Measurements from ENCODE around the gene ANAPC13. TPM values are rescaled to one million over a fixed set of nuclear protein-coding genes. Genes with fewer than 3 reads are reported as not detected.

ANAPC13 gene
- total RNA-seq, 1 donor, result 29.6 TPM

DNA sequence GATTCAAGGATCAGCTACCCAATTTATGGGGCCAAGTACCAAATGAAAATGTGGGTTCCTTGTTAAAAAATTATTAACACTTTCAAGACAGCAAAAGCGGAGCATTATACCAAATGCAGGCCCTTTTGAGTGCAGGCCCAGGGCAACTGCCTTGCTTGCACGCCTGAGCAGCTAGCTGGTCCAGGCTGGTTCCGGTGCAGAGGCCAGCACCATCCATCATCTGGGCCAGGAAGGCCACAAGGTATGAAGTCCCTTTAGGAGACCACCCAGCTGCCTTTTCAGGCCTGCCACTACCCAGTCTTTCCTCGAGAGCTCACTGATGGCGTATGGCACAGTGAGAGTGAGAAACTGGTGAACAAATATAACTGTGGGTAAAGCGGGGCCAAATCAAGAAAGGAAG, 13.0 kb downstream of the ANAPC13 start:
- no peak overlapping the region for H3K4me3 ChIP-seq (ENCODE audit: low read length)

DNA sequence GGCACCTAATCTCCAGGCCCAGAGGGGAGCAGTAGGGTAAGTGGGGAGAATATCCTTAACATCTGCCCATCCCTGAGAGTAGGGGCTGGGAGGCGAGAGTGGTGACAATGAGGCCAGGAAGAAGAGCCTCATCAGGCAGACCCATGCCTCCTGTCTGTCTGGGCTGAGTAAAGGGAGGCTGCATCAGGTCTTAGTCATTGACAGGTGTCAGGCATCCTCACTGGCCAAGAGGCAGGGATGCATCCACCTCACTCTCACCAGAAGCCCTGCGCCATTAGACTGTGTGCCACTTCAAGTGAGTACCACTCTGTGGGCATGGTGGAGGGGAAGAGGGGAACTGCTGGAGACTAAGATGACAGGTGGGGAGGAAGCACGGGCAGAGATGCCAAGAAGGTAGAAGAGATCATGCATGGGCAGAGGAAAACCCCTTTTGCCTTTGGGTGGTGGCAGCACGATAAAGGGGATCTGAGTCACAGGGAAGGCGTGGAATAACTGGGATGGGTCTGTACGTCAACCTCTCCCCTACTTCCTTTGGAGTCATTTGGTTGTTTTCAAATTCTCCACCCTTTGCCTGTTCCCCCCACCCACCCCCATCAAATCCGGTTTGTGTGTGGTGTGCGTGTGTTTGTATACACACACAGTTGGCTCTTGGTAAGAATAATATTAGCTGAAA, 14.1 kb downstream of the ANAPC13 start:
- H3K4me3 ChIP-seq (ENCODE audit: low read length), result no peak overlapping the region
- no peaks in the 10 kb centered on the region for H3K27me3 ChIP-seq (ENCODE audit: insufficient read depth, low read length)
- H3K9me3 ChIP-seq (ENCODE audit: low read depth, low read length), result no peaks in the 10 kb centered on the region
- no peaks in the 10 kb centered on the region for H3K4me1 ChIP-seq (ENCODE audit: insufficient read depth, low read length)

More for the DNA sequence above, 13.0 kb downstream of the ANAPC13 start:
- no peaks in the 10 kb centered on the region for H3K4me1 ChIP-seq (ENCODE audit: insufficient read depth, low read length)
- no peaks in the 10 kb centered on the region for H3K9me3 ChIP-seq (ENCODE audit: low read depth, low read length)
- H3K27me3 ChIP-seq (ENCODE audit: insufficient read depth, low read length), result no peaks in the 10 kb centered on the region

DNA sequence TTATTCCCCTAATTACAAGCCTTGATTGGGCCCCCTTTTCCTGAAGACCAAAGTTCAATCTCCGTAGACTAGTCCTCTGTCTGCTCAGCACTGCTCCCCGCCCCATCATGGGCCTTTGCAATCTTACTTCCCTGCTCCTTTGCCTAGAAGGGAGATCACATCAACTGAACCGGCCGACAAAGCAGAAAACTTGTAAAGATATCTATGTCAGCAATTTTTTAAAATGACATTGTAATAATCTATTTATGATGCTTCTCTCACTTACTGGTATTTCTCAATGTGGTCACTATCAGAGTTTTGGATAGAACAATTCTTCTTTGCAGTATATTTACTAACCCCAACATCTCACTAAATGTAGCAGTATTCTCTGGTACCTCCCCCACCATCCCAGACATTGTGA, 17.3 kb downstream of the ANAPC13 start:
- no peaks in the 10 kb centered on the region for H3K27me3 ChIP-seq (ENCODE audit: insufficient read depth, low read length)
- no peaks in the 10 kb centered on the region for H3K4me1 ChIP-seq (ENCODE audit: insufficient read depth, low read length)
- H3K9me3 ChIP-seq (ENCODE audit: low read depth, low read length), result no peaks in the 10 kb centered on the region
- H3K4me3 ChIP-seq (ENCODE audit: low read length), result no peak overlapping the region

DNA sequence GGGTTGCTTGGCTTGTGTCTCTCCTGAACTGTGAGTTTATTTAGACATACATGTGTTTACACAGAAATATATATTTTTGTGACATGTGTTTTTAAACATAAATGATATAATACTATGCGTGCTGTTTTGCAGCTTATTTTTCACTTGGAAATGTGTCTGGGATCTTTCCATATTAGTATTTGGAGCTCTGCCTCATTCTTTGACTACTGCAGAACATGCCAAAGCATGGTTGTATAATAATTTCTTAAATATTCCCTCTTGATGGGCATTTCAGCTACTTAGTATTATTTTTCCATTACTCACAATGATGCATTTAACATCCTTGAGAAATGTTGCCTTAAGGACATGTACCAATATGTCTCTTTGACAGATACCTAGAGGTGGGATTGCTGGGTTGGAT, 19.5 kb downstream of the ANAPC13 start:
- Histone ChIP-seq H3K9me3 (ENCODE audit: low read depth, low read length) (no peaks in the 10 kb centered on the region), H3K4me1 (ENCODE audit: insufficient read depth, low read length) (no peaks in the 10 kb centered on the region), H3K4me3 (ENCODE audit: low read length) (no peak overlapping the region), H3K27me3 (ENCODE audit: insufficient read depth, low read length) (no peaks in the 10 kb centered on the region)

DNA sequence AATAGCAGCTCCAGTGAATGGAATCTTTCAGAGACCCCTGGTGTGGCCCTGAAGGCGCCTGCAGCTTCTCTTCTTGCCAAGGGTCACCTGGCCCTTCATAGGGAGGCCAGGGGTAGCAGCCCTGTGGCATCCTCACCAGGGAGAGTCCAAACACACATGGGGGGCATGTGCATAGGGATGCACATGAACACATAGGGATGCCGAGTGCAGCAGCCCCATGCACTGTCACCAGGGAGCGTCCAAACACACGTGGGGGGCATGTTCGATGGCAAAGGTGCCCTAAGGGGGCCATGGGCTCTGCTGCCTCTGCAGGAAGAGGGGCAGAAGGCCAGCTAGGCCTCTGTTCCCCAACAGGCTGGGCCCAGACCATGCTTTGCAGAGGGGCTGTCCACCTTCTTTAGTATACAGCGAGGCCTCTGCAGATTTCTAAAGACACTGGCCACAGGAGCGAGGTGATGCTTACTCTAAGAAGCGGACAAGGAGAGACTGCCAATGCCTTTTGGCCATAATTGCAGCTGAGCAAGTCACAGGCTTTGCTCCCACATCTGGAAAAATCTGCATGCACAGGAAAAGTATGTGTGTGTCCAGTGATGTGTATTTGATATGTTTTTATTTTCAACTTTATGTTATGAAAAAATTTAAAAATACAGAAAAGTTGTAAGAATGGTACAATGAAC, 21.0 kb downstream of the ANAPC13 start:
- H3K9me3 ChIP-seq (ENCODE audit: low read depth, low read length), result no peaks in the 10 kb centered on the region
- H3K4me3 ChIP-seq (ENCODE audit: low read length), result no peak overlapping the region
- H3K4me1 ChIP-seq (ENCODE audit: insufficient read depth, low read length), result no peaks in the 10 kb centered on the region
- no peaks in the 10 kb centered on the region for H3K27me3 ChIP-seq (ENCODE audit: insufficient read depth, low read length)

DNA sequence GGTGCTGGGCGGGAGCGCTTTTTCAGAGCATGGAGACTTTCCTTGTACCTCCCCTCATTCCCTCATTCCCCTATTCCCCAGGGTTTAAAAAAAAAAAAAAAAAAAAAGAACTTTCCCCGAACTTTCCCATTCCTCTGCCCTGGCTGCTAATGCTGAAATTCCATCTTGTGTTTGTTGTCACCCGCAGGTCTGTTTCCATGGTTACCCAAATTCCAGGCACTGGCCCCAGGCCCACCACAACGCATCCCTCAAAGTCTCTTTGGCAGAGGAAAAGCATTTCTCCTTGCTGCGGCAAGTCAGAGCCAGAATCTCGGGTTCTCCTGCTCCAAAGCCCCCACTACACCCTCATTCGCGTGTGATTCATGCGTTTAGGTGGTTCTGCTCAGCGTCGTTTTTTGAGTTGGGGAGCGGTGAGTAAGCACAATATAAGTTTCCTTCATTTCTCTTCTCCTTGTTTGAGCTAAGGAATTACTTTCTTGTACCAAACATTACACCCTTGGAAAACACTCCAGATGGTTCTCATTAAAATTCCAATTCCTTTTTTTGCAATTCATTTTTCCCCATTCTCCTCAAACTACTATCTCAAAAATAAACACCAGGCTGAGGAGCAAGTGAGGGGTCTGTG, 21.6 kb downstream of the ANAPC13 start:
- Histone ChIP-seq H3K27me3 (ENCODE audit: insufficient read depth, low read length) (no peaks in the 10 kb centered on the region), H3K4me1 (ENCODE audit: insufficient read depth, low read length) (no peaks in the 10 kb centered on the region), H3K9me3 (ENCODE audit: low read depth, low read length) (no peaks in the 10 kb centered on the region), H3K4me3 (ENCODE audit: low read length) (no peak overlapping the region)

DNA sequence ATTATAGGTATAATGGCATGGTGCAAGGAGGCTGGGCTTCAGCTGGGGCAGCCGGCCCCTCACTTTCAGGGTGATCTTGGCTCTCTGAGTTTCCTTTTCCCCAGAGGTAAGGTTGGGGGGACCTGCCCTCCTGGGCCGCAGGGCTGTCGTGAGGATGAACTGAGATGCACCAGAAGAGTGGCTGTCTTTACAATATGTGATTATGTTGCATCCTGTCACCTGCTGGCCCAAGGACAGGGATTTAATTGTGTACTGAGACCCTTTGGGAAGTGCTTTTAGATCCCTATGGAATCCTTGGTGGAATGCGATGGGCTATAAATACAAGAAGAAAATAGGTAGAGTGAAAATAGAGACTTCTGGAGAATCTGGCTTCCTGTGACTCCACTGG, 22.1 kb downstream of the ANAPC13 start:
- H3K9me3 ChIP-seq (ENCODE audit: low read depth, low read length), result no peaks in the 10 kb centered on the region

DNA sequence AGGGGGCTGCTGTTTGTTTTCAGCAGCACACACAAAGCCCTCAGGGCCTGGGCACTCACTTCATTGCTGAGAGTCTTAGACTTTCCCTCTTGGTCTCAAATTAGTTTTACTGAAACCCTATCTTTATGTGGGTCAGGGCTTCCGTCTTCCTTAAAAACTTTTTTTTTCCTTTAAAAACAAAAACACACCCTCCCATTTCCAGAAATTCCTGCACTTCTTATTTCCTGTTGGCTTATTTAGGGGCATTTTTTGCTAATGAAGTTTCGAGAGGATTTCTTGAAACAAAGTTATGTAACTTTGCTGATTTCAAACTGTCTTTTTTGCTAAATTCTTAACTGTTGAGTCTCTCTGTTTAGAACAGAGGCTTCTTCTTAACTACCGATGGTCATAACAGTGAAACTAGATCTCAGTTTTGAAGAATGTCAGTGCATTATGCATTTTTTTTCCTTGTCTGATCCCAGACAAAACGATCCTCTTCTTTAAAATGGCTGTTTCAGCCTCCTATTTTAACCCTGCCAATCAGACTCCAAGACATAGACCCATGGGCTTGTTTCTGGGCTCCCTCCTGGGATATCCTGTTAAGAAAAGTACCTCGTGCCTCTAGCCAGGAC, 23.3 kb downstream of the ANAPC13 start:
- Histone ChIP-seq H3K4me1 (ENCODE audit: insufficient read depth, low read length) (no peaks in the 10 kb centered on the region), H3K4me3 (ENCODE audit: low read length) (no peak overlapping the region), H3K9me3 (ENCODE audit: low read depth, low read length) (no peaks in the 10 kb centered on the region), H3K27me3 (ENCODE audit: insufficient read depth, low read length) (peaks cover 9% of the 10 kb centered on the region)

More for the DNA sequence above, 22.1 kb downstream of the ANAPC13 start:
- no peak overlapping the region for H3K4me3 ChIP-seq (ENCODE audit: low read length)
- no peaks in the 10 kb centered on the region for H3K4me1 ChIP-seq (ENCODE audit: insufficient read depth, low read length)
- peaks cover under 1% of the 10 kb centered on the region for H3K27me3 ChIP-seq (ENCODE audit: insufficient read depth, low read length)

DNA sequence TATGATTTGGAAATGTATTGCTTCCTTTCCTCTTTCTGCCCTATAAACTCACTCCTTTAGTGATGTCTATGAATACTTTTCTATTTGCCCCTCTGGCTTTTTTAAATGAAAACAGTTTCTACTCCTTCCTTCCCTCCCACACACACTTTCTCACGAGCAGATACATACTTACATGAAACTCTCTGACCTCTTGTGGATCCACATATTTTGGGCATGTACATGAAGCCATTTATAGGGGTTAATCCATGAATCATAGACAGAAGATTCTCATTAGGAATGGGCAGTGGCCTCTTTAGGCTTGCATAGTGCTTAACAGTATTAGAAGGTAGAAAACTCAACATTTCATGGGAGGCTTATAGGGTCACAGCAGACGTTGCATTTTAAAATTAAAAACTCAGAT, 24.8 kb downstream of the ANAPC13 start:
- no peaks in the 10 kb centered on the region for H3K9me3 ChIP-seq (ENCODE audit: low read depth, low read length)
- H3K4me3 ChIP-seq (ENCODE audit: low read length), result no peak overlapping the region
- peaks cover 10% of the 10 kb centered on the region for H3K27me3 ChIP-seq (ENCODE audit: insufficient read depth, low read length)
- H3K4me1 ChIP-seq (ENCODE audit: insufficient read depth, low read length), result no peaks in the 10 kb centered on the region

DNA sequence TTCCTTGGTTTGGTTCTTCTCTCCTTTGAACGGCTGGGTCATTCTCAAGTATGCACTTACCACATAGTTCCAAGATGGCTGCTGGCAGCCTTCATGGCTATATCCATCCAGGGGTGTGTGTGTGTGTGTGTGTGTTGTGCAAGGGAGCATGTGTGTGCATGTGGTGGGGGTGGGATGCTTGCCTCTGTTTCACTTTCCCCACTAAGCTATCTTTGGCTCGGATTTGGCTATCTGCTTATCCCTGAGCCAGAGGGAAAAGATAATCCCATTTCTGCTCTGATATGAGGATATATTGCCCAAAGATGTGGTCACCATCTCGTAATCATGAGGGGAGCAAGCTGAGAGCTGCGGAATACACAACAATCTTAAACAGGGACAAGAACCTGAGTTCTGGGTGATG, 26.2 kb downstream of the ANAPC13 start:
- no peak overlapping the region for H3K4me3 ChIP-seq (ENCODE audit: low read length)
- H3K9me3 ChIP-seq (ENCODE audit: low read depth, low read length), result no peaks in the 10 kb centered on the region
- H3K27me3 ChIP-seq (ENCODE audit: insufficient read depth, low read length), result peaks cover 10% of the 10 kb centered on the region
- no peaks in the 10 kb centered on the region for H3K4me1 ChIP-seq (ENCODE audit: insufficient read depth, low read length)

DNA sequence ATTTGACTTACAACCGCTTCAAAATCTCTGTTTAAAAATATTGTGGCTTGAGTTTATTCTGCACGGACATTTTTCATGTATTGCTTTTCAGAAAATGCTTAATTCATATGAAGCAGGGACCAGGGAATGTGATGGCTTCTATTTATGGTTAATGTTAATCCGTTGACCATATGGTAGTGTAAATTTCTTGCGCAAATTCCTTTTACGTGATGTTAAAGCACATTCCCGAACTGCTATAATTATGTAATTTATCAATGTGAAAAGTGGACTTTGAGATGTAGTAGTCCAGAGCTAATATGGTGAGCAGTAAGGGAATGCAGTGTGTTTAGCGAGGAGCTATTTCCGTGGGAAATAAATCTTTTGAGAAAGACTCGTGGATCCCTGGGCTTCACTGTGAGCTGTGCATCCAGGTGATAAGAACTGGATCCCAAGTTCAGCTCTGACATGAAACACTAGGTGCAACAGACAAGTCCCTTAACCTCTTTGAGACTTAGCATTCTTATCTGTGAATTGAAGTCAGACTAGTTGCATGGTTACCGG, 27.3 kb downstream of the ANAPC13 start:
- Histone ChIP-seq H3K27me3 (ENCODE audit: insufficient read depth, low read length) (peaks cover 13% of the 10 kb centered on the region), H3K4me3 (ENCODE audit: low read length) (no peak overlapping the region), H3K4me1 (ENCODE audit: insufficient read depth, low read length) (no peaks in the 10 kb centered on the region), H3K9me3 (ENCODE audit: low read depth, low read length) (no peaks in the 10 kb centered on the region)

DNA sequence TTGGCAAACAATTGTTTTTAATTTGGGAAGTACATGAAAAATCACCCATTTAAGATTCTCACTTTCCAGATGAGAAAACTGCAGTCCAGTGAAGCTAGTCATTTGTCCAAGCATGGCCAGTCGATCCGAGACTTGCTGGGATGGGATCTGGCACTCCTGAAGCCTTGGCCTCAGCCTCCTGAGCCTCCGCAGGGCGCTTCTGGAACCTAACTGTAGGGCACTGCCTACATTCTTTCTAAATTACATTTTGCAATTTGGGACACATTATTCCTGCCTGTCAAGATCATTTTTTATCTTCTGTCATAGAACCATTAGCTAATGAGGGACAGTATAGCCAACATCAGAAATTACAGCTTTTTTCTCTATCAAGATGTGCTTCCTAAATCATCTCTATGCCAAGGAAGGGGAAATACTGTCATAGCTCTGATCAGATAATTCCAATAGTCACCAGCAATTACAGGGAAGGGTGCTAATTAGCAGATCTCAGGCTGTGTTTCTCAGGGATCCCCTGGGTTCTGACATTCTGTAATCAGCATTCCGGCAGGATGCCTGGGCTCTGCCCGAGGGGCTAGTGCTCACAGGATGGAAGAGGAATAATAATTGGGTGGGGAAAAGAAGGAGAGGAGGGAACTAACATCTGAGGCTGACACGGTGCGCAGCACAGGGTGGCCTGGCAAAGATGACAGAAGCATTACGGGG, 28.3 kb downstream of the ANAPC13 start:
- Histone ChIP-seq H3K4me1 (ENCODE audit: insufficient read depth, low read length) (no peaks in the 10 kb centered on the region), H3K27me3 (ENCODE audit: insufficient read depth, low read length) (peaks cover 13% of the 10 kb centered on the region), H3K4me3 (ENCODE audit: low read length) (no peak overlapping the region), H3K9me3 (ENCODE audit: low read depth, low read length) (no peaks in the 10 kb centered on the region)

DNA sequence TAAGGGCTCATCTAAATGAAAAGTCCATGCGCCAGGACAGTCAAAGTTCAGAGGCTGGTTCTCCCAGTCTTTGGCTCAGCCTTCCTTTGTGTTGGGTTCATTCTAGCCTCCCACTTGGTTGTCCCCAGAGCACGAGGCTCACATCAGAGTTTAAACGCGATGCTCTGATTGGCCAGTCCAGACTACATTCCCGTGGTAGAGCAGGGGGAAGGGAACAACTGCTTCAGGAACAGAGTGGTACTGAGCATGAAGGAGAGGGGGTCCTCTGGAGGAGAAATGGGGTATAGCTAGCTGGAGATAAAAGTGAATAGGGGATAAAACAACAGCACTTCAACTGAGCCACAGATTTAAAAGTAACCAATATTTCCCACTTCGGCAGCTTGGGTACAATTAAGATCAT, 32.2 kb downstream of the ANAPC13 start:
- H3K4me1 ChIP-seq (ENCODE audit: insufficient read depth, low read length), result no peaks in the 10 kb centered on the region
- no peak overlapping the region for H3K4me3 ChIP-seq (ENCODE audit: low read length)
- peaks cover 12% of the 10 kb centered on the region for H3K27me3 ChIP-seq (ENCODE audit: insufficient read depth, low read length)
- no peaks in the 10 kb centered on the region for H3K9me3 ChIP-seq (ENCODE audit: low read depth, low read length)

DNA sequence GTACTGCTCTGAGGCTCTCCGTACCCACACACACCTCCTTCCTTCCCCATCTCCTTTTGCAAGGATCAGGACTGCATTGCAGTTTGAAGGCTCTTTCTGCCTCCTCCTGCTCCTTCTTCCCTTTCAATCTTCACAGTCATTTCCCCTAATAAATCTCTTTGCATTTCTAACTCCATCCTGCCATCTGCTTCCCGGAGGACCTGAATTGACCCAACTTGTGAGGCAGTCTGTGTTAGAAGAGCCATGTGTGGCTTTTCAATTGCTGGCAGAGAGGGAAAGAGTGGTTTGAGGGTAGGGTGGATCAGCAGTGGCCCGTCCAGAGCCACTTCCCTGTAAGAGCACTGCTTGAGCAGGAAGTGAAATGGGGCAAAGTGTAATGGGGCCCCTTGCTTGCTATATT, 35.8 kb downstream of the ANAPC13 start:
- Histone ChIP-seq H3K27me3 (ENCODE audit: insufficient read depth, low read length) (peaks cover 9% of the 10 kb centered on the region), H3K4me1 (ENCODE audit: insufficient read depth, low read length) (no peaks in the 10 kb centered on the region), H3K9me3 (ENCODE audit: low read depth, low read length) (peaks cover 11% of the 10 kb centered on the region), H3K4me3 (ENCODE audit: low read length) (no peak overlapping the region)

DNA sequence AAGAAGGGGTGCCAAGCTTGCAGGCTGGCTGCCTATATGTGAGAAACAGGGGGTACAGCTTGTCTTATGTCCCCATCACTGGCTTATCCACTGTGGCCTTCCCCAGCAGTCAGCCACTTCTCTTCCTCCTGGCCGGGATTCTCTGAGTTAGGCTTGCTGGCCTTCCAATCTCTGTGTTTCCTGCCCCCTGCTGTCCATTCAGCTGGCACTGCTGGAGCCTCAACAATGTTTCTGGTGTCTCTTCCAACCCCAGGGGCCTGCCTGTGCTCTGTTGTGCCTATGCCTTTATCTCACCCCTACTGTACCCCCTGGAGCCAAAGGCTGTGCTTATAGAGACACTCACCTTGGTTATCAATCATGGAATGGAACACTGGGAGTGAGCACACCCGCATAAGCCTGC, 36.5 kb downstream of the ANAPC13 start:
- peaks cover 16% of the 10 kb centered on the region for H3K9me3 ChIP-seq (ENCODE audit: low read depth, low read length)
- no peaks in the 10 kb centered on the region for H3K4me1 ChIP-seq (ENCODE audit: insufficient read depth, low read length)
- H3K4me3 ChIP-seq (ENCODE audit: low read length), result no peak overlapping the region
- peaks cover 12% of the 10 kb centered on the region for H3K27me3 ChIP-seq (ENCODE audit: insufficient read depth, low read length)

Measured in mononuclear cell (primary cell).